Choroid plexus epithelial cell (primary cell): Measurements from ENCODE around the gene WDR43.
A peak's percentile ranks its signal among the peaks of the same experiment; 100 is the strongest.

Source experiments
- DNase-seq: peaks from one replicate; pipeline ENCODE4 v3.0.0-alpha.2; 2010; ENCODE audit warnings: low read depth
- H3K4me3 ChIP-seq: 2 replicates; pipeline ENCODE4 v1.5.1; 2011; ENCODE audit warnings: low read depth, mild to moderate bottlenecking, control low read depth, low read length, moderate library complexity
- TF ChIP-seq, protein P1 (sequence below): conservative IDR thresholded peaks from 2 replicates; pipeline ENCODE4 v1.5.1; 2011; ENCODE audit warnings: low read depth, mild to moderate bottlenecking, control low read depth, inconsistent platforms, low read length, moderate library complexity

WDR43 gene

DNA sequence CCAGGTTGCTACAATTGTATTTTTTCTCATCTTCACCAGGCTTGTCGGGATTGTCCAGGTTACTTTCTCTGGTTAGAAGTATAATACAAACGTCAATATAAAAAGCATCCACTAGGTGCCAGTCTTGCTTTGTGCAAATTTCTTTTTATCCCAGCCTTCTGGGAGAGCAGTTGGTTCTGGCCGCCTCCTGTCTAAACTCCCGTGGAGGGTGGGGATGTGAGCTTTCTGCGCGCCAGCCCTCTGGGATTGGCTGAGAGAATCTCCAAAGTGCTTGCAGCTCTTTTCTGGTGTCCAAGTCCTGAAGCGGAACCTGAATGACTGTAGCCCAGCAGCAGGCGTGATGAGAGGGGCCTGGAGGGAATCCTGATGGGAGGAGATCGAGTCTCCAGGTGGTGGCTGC lies 64.2 kb downstream of the WDR43 start:
- DNase-seq = peak; percentile 93
- TF ChIP-seq, protein P1, sequence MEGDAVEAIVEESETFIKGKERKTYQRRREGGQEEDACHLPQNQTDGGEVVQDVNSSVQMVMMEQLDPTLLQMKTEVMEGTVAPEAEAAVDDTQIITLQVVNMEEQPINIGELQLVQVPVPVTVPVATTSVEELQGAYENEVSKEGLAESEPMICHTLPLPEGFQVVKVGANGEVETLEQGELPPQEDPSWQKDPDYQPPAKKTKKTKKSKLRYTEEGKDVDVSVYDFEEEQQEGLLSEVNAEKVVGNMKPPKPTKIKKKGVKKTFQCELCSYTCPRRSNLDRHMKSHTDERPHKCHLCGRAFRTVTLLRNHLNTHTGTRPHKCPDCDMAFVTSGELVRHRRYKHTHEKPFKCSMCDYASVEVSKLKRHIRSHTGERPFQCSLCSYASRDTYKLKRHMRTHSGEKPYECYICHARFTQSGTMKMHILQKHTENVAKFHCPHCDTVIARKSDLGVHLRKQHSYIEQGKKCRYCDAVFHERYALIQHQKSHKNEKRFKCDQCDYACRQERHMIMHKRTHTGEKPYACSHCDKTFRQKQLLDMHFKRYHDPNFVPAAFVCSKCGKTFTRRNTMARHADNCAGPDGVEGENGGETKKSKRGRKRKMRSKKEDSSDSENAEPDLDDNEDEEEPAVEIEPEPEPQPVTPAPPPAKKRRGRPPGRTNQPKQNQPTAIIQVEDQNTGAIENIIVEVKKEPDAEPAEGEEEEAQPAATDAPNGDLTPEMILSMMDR = peak; percentile 71
- H3K4me3 ChIP-seq = no peak overlapping the region

DNA sequence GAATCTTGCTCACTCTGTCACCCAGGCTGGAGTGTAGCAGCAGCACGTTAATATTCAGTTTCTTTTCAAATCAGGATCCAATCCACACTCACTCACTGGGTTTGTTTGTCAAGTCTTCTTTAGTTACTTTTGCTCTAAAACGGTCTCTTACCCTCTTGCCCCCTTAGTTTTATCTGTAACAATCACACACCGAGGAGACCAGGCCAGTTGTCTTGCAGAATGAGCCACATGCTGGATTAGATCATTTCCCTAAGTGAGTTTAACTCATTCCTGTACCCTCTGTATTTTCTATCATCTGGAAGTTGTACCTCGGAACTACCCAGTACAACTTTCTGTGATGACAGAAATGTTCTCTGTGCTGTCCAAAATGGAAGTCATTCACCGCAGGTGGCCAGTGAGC lies 65.9 kb downstream of the WDR43 start:
- peak; percentile 56 for DNase-seq
- H3K4me3 ChIP-seq = no peak overlapping the region
- TF ChIP-seq, protein P1 = no peak

DNA sequence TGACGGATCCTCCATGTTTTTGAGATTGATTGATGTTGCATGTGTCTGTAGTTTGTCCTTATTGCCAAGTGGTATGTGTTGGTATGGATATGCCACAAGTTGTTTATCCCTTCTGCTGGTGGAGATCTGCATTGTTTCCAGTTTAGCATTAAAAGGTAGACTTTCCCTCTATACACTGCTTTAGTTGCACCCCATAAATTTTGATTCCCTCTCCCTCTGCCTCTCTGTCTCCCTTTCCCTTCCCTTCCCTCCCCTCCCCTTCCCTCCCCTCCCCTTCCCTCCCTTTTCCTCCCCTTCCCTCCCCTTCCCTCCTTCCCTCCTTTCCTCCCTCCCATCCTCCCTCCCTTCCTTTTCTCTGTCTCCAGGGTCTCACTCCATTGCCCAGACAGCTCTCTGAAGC lies 68.0 kb downstream of the WDR43 start:
- TF ChIP-seq, protein P1 = no peak
- DNase-seq = no peak
- no peak overlapping the region for H3K4me3 ChIP-seq

DNA sequence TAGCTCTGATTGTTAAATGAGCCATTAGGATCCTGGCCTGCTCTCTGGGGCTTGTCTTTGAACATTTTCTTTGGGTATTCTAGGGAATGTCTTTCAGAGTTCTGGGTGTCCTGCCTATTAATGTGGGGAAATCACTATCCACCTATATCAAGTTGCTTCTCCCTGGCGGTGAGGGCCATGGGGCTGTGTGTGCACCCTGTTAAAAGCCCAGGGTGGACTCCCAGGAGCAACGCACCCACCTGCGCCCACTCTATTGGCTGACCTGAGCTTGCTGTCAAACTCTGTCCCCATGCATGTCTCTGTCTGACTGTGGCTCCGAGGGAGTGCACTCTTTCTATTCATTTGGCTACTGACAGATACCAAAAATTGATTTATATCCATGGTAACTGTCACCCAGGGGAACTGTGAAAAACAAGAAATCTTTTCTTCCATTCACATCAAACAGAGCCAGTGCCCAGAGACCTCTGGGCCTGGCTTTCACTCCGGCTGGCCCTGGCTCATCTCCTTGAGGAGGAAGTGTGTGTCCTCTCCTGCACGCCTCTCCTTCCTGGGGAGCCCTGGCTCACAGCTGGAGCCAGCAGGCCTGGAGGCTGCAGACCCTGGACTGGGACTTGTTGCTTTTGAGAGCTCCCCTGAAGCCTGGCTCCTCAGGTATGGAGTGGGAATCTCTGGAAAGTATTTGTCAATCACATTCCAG lies 76.1 kb downstream of the WDR43 start:
- DNase-seq = no peak
- TF ChIP-seq, protein P1 = no peak
- H3K4me3 ChIP-seq = no peak overlapping the region

DNA sequence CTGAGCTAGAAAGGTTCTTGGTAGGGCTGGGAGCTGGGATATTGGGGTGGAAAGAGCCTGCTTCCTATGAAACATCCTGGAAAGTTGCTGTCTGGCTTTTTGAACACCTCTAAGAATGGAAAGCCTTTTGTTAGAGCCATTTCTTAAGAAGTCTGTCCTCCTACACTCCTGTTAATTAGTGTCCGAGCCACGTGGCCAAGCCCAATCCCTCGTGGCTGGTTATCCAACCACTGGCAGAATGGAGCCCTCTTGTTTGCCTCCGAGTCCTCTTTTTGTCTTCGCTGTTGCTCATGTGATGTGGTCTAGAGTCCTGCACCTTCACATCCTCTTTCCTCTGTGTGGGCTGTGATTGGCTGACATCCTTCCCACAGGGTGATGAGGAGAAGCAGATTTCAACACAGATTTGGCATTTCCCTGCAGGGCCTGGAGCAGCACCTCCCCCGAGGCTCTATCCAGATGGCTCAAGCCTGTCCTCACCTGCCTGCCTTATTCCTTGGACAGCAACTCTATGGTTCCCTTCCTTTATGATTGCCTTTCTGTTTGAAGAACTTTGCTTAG lies 78.4 kb downstream of the WDR43 start:
- DNase-seq = peak; percentile 24
- TF ChIP-seq, protein P1 = no peak

DNA sequence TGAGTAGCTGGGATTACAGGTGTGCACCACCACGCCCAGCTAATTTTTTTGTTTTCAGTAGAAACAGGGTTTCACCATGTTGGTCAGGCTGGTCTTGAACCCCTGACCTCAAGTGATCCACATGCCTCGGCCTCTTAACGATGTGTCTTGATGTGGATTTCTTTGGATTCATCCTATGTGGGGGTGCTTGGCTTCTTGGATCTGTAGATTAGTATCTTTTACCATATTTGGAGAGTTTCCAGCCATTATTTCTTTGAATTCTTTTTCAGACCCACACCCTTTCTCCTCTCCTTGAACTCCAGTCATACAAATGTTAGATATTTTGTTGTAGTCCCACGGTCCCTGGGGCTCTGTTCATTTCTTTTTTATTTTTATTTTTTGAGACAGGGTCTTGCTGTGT lies 79.8 kb downstream of the WDR43 start:
- DNase-seq = no peak
- TF ChIP-seq, protein P1 = no peak

More for the DNA sequence above, 78.4 kb downstream of the WDR43 start:
- no peak overlapping the region for H3K4me3 ChIP-seq

DNA sequence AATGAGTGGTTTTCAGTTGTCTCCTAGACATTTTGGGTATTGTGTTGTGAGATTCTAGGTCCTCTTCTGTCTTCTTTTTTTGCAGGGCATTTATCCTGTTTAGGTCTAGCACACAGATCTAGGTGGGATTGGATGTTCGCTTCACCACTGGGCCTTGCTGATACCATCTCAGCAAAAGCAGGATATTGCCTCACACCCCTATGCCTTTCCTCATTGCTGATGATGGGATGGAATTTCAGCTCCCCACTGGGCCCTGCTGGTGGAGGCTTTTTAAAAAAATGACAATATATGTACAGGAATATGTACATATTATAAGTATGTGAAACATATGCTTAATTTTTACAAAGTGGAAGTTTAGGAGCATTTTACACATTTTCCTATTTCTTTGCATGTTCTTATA lies 81.2 kb downstream of the WDR43 start:
- no peak overlapping the region for H3K4me3 ChIP-seq
- TF ChIP-seq, protein P1 = peak; percentile 7
- DNase-seq = peak; percentile 77

More for the DNA sequence above, 79.8 kb downstream of the WDR43 start:
- no peak overlapping the region for H3K4me3 ChIP-seq
